GM12872 (cell line): Measurements from ENCODE around the gene CDC42EP3.

Experiments
- TF ChIP-seq, protein P1 (sequence below): IDR thresholded peaks from 3 replicates; pipeline ENCODE4 v1.5.1; 2011; ENCODE audit warnings: low read depth, mild to moderate bottlenecking, low read length, moderate library complexity; ENCODE audit not compliant: insufficient read depth

Gene CDC42EP3

DNA sequence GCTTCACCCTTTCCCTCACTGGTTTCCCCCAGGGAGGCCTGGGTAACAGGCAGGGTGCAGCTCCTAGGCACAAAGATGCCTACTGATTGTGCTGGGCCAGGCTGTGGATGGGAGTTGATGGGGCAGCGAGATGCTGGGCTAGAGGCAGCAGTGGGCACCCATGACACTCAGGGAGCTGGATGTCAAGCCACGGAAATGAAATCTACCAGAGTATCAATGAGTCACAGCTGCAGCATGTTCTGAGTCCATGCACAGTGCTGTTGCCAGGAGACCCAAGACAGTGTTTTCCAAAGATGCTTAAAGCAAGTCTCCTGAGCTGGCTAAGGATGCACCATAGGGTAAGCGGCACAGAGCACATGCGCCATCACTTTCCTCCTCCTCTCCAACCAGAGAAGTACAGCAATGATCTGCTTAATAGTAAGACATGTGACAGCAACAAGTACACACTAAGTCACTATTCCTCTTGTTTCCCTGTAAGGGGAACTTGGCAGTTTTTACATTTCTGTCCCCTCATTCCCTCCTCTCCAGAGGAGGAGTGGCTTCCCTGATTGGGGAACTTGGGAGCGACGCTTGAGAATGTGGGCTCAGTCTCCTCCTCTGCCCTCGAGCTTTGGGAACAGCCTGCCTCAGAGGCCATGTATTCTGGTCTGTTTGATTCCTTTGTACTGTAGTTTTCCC is 57.2 kb downstream of the CDC42EP3 start:
- TF ChIP-seq, protein P1, sequence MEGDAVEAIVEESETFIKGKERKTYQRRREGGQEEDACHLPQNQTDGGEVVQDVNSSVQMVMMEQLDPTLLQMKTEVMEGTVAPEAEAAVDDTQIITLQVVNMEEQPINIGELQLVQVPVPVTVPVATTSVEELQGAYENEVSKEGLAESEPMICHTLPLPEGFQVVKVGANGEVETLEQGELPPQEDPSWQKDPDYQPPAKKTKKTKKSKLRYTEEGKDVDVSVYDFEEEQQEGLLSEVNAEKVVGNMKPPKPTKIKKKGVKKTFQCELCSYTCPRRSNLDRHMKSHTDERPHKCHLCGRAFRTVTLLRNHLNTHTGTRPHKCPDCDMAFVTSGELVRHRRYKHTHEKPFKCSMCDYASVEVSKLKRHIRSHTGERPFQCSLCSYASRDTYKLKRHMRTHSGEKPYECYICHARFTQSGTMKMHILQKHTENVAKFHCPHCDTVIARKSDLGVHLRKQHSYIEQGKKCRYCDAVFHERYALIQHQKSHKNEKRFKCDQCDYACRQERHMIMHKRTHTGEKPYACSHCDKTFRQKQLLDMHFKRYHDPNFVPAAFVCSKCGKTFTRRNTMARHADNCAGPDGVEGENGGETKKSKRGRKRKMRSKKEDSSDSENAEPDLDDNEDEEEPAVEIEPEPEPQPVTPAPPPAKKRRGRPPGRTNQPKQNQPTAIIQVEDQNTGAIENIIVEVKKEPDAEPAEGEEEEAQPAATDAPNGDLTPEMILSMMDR, result no peak

DNA sequence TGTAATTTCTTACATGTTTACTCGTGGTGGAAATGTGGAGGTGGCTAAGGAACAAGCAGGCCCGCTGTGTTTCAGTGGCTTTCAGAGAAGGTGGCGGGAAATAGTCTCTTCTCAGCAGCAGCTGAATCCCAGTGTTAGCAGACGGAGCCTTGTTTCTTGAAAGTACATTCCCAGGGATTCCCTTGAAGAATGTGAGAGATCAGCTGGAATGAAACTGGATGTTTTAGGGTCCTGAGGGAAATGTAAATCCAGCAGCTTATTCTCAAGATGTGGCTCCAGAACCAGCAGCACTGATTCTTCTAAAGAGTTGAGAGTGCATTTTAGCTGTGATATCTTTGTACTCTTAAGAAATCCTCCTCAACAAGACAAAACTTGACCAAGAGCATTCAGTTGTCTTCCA is 59.1 kb downstream of the CDC42EP3 start:
- TF ChIP-seq, protein P1, result no peak

DNA sequence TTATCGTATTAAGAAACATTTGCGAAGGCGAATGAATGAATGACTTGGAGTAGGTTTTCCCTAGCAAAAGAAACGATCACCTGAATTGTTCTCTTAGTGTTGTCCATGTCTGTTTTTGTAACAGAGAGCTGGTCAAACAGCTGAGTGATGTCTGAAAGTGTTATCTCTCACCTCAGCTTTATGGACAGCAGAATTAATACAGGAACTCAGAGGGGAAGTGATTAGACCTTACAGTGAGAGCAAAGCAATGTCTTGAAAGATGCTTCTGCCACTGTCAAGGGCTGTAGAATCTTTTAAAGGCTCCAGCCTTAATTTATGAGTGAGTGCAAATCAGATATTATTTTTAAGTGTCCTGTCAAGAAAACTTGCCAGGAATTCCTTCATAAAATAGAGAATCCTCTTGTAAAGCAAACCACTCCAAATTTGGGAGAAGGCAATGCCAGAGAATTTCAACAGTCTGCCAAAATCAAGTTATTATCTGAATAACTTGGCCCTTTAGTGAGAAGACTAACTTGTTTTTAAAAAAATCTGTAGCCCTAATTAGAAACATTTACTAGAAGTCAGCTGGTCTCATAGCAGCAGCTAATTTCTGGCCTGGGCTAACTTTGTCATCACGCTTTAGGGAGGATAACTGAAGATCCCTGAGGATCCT is 60.7 kb downstream of the CDC42EP3 start:
- TF ChIP-seq, protein P1, result no peak

DNA sequence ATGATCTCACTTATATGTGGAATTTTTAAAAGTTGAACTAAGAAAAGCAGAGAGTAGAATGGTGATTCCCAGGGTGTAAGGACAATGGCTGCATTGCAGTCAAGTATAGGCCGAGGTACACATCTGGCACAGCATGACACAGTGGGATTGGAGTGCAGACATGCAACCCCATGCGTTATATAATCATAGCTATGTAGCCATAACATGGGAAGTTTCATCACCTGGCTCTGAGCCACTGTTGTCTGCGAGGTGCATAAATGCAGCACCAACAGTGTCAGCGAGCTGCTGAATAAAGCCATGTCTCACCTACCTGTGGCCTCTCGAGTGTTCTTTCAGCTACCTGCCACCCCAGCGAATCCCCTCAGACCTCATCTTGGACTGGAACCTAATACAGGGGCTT is 61.7 kb downstream of the CDC42EP3 start:
- TF ChIP-seq, protein P1, result no peak

DNA sequence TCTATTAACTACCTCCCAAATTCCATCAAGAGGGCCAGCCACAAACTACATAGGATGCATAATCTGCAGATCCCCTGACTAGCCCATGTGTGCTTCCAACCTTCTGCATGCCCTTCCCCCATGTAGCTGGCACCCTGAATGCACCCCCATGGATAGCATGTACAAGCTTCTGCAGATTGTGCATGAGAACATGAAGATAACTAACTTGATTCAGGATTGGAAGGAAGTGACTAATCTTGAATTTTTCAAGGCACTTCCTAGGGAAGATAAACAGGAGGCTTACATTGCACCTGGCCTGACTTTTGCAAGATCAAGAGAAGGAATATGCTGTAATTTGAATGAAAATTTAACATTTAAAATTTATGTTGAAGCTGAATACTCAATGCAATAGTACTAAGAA is 66.7 kb downstream of the CDC42EP3 start:
- TF ChIP-seq, protein P1, result no peak

DNA sequence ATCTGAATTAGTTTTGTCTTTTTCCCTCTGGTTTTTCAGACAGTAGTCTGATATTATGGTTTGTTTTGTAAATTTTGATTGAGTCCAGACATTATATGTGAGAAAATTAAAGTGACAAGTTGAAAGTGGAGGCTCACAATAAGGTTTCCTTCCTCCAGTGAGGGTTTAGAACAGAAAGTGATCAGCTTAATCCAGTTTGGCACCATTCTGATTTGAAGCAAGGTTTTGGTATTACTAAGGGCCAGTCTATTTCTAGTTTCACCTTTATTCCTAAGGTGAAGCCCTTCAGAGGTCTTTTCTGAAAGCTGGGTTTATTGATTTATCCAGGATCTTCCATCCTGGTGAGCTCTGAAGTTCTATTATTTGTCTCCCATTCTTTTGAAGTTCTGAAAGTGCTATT is 68.7 kb downstream of the CDC42EP3 start:
- TF ChIP-seq, protein P1, result no peak

DNA sequence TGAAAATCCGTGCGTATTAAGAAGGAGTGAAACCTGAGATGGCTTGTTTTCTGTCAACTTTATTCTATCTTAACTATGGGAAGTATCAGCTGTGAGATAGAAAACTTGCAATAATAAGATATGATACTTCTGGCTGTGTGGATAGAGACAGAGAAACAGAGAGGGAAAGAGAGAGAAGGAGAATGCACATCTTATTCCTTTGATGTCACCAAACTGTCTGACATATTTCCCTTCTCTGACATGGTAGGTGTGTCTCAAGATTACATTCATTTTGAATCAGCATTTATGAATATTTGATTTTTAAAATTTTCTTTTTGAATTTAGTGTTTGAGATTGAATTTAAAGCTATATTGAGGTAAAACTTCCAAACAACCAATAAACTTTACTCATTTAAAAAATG is 69.4 kb downstream of the CDC42EP3 start:
- TF ChIP-seq, protein P1, result no peak
